SK-N-SH treated with all-trans-retinoic acid at 6 μM for 48 hours (cell line): ENCODE results near the gene KIAA1671.

ENCODE experiments used
- ARNTL ChIP-seq: fragments of 450-650 bp; formaldehyde crosslinking; IDR thresholded peaks from 2 replicates; pipeline ENCODE4 v1.5.0; 2020; ENCODE audit warnings: low read depth, mild to moderate bottlenecking, moderate library complexity, borderline replicate concordance
- ESRRG ChIP-seq: fragments of 250-450 bp; sonication (Bioruptor Pico); IDR thresholded peaks from 2 replicates; pipeline ENCODE4 v1.6.1; 2021; ENCODE audit warnings: mild to moderate bottlenecking
- SNAI2 ChIP-seq: fragments of 250-450 bp; sonication (Bioruptor Pico); IDR thresholded peaks from 2 replicates; pipeline ENCODE4 v1.5.0; 2020; ENCODE audit warnings: mild to moderate bottlenecking, moderate library complexity
- TCF4 ChIP-seq: fragments of 250-450 bp; sonication (Bioruptor Pico); IDR thresholded peaks from 2 replicates; pipeline ENCODE4 v1.8.0; 2021; ENCODE audit warnings: mild to moderate bottlenecking, moderate library complexity, borderline replicate concordance
- TOX ChIP-seq: fragments of 250-450 bp; sonication (Bioruptor Pico); IDR thresholded peaks from 2 replicates; pipeline ENCODE4 v1.8.0; 2021; ENCODE audit warnings: mild to moderate bottlenecking, moderate library complexity, borderline replicate concordance
- ZFP3 ChIP-seq: fragments of 250-450 bp; sonication (Bioruptor Pico); IDR thresholded peaks from 2 replicates; pipeline ENCODE4 v1.5.0; 2020; ENCODE audit warnings: mild to moderate bottlenecking, moderate library complexity
- ZNF70 ChIP-seq: fragments of 450-650 bp; formaldehyde crosslinking; IDR thresholded peaks from 2 replicates; pipeline ENCODE4 v1.5.0; 2020; ENCODE audit warnings: mild to moderate bottlenecking, moderate library complexity
- TF ChIP-seq, protein P1 (sequence below): fragments of 250-450 bp; sonication (Bioruptor Pico); IDR thresholded peaks from 2 replicates; pipeline ENCODE4 v1.8.0; 2020; ENCODE audit warnings: mild to moderate bottlenecking, moderate library complexity, borderline replicate concordance
- TF ChIP-seq, protein P2 (sequence below): fragments of 250-450 bp; sonication (Bioruptor Pico); IDR thresholded peaks from 2 replicates; pipeline ENCODE4 v1.8.0; 2021; ENCODE audit warnings: low read depth, mild to moderate bottlenecking, moderate library complexity, borderline replicate concordance

DNA sequence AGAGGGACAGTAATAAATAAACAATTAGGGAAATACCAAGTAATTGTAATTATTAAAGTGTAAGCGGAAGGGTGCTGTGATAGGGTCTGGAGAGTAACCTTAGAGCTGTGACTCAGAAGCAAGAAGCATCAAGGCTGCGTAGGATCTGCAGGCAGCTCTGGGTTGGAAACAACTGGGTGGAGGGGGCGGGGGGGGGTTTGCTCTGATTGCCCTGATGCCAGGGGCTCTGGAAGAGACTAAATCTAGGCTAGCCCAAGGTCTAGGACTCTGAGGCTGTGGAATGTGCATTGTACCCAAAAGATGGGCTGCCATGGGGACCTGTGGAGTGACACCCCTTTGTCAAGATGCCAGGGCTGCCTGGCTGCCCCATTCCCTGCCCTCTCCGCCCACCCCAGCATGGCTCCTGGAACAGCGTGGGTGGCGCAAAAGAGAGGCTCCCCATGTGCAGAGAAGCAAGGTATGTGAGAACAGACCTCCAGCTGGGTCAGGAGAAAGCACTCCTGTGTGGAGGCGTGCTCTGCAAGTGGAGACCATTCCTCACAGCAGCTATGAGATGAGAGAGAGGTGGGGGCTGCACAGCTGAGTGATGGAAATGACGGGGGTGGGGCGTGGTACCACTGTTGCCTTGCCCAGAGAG is 146.0 kb downstream of the KIAA1671 start:
- TF ChIP-seq ZFP3 (no peak), ZNF70 (no peak), SNAI2 (no peak), TOX (CRISPR knock-in tag) (no peak), TCF4 (no peak), ARNTL (CRISPR knock-in tag) (no peak), ESRRG (CRISPR knock-in tag) (no peak)
- TF ChIP-seq, protein P1, sequence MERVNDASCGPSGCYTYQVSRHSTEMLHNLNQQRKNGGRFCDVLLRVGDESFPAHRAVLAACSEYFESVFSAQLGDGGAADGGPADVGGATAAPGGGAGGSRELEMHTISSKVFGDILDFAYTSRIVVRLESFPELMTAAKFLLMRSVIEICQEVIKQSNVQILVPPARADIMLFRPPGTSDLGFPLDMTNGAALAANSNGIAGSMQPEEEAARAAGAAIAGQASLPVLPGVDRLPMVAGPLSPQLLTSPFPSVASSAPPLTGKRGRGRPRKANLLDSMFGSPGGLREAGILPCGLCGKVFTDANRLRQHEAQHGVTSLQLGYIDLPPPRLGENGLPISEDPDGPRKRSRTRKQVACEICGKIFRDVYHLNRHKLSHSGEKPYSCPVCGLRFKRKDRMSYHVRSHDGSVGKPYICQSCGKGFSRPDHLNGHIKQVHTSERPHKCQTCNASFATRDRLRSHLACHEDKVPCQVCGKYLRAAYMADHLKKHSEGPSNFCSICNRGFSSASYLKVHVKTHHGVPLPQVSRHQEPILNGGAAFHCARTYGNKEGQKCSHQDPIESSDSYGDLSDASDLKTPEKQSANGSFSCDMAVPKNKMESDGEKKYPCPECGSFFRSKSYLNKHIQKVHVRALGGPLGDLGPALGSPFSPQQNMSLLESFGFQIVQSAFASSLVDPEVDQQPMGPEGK: no peak
- TF ChIP-seq, protein P2, sequence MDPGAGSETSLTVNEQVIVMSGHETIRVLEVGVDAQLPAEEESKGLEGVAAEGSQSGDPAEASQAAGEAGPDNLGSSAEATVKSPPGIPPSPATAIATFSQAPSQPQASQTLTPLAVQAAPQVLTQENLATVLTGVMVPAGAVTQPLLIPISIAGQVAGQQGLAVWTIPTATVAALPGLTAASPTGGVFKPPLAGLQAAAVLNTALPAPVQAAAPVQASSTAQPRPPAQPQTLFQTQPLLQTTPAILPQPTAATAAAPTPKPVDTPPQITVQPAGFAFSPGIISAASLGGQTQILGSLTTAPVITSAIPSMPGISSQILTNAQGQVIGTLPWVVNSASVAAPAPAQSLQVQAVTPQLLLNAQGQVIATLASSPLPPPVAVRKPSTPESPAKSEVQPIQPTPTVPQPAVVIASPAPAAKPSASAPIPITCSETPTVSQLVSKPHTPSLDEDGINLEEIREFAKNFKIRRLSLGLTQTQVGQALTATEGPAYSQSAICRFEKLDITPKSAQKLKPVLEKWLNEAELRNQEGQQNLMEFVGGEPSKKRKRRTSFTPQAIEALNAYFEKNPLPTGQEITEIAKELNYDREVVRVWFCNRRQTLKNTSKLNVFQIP (CRISPR knock-in tag): no peak
